NOMO-1 (cell line): ENCODE data around the gene ADGRV1.
"Not testable (repeated sequence)": the region's sequence is repeated elsewhere in the genome, so short reads cannot be mapped to it uniquely, and the experiment has no call there.

Experiments used
- DNase-seq, 2 experiments: peaks; one replicate each; lab custom pipeline; 2025; ENCODE audit not compliant: unreplicated experiment in 2 of 2; lab: John Stamatoyannopoulos, UW

ADGRV1 gene

GRCh38 chr5:90967851-90968250, 409.3 kb downstream of the ADGRV1 start:
- no peak for DNase-seq

GRCh38 chr5:90968319-90968718, 409.7 kb downstream of the ADGRV1 start:
- DNase-seq: peak; percentile 0 to 12

GRCh38 chr5:90969945-90970344, 411.3 kb downstream of the ADGRV1 start:
- DNase-seq: not testable (repeated sequence)

GRCh38 chr5:90981177-90981576, 422.6 kb downstream of the ADGRV1 start:
- DNase-seq: no peak

GRCh38 chr5:90981821-90982220, 423.2 kb downstream of the ADGRV1 start:
- DNase-seq: no peak

GRCh38 chr5:90982576-90982975, 424.0 kb downstream of the ADGRV1 start:
- DNase-seq: no peak

GRCh38 chr5:90983148-90983547, 424.6 kb downstream of the ADGRV1 start:
- DNase-seq: peak; percentile 50 to 89

- no peak for DNase-seq
These were observed 425.1 kb downstream of the ADGRV1 start for GRCh38 chr5:90983711-90984124.

GRCh38 chr5:90985341-90985740, 426.7 kb downstream of the ADGRV1 start:
- no peak for DNase-seq

GRCh38 chr5:90987726-90988125, 429.1 kb downstream of the ADGRV1 start:
- no peak for DNase-seq

- DNase-seq: no peak
These were observed 432.6 kb downstream of the ADGRV1 start for GRCh38 chr5:90991201-90991600.

- no peak for DNase-seq
These were observed 436.2 kb downstream of the ADGRV1 start for GRCh38 chr5:90994796-90995195.

- DNase-seq: no peak
These were observed 437.5 kb downstream of the ADGRV1 start for GRCh38 chr5:90996089-90996488.

GRCh38 chr5:90997082-90997481, 438.5 kb downstream of the ADGRV1 start:
- no peak for DNase-seq

- no peak for DNase-seq
These were observed 442.1 kb downstream of the ADGRV1 start for GRCh38 chr5:91000743-91001142.

GRCh38 chr5:91006713-91007112, 448.1 kb downstream of the ADGRV1 start:
- DNase-seq: no peak

GRCh38 chr5:91007251-91007650, 448.7 kb downstream of the ADGRV1 start:
- DNase-seq: no peak

GRCh38 chr5:91007780-91008402, 449.3 kb downstream of the ADGRV1 start:
- DNase-seq: no peak

GRCh38 chr5:91010090-91010489, 451.5 kb downstream of the ADGRV1 start:
- no peak for DNase-seq

- no peak for DNase-seq
These were observed 452.4 kb downstream of the ADGRV1 start for GRCh38 chr5:91011029-91011428.

- DNase-seq: not testable (repeated sequence)
These were observed 454.3 kb downstream of the ADGRV1 start for GRCh38 chr5:91012867-91013266.

GRCh38 chr5:91016322-91016721, 457.7 kb downstream of the ADGRV1 start:
- DNase-seq: no peak
